Caco-2 (cell line): Measurements from ENCODE around the gene CER1. TPM values are rescaled to one million over a fixed set of nuclear protein-coding genes. Genes with fewer than 3 reads are reported as not detected.

Source experiments
- BruUV-seq: library from RNA; stranded (reverse); fragments of 400-500 nt; replicated peaks from 2 replicates; lab custom pipeline; 2021; lab: Mats Ljungman, UMichigan
- CTCF ChIA-PET: fragments of 300-600 bp; sonication (Branson Sonifier 250); formaldehyde crosslinking; loops from one replicate; lab custom pipeline; 2022; ENCODE audit warnings: antibody characterized with exemption; lab: Charles Lee
- POLR2A ChIA-PET: fragments of 300-600 bp; sonication (Branson Sonifier 250); formaldehyde crosslinking; loops from one replicate; lab custom pipeline; 2022; ENCODE audit warnings: antibody characterized with exemption; lab: Charles Lee
- DNase-seq, 2 experiments: peaks; one replicate each; pipeline versions ENCODE4 v3.0.0 to v3.0.0-alpha.2; 2020 to 2022
- H3K27me3 ChIP-seq: replicated peaks from 2 replicates; pipeline ENCODE4 v1.6.0; 2011; ENCODE audit warnings: low read length; ENCODE audit not compliant: control insufficient read depth, insufficient read depth
- H3K36me3 ChIP-seq: 2 replicates; pipeline ENCODE4 v1.5.1; 2011; ENCODE audit warnings: low read length; ENCODE audit not compliant: control insufficient read depth, insufficient read depth
- H3K4me1 ChIP-seq: fragments of 250-450 bp; sonication (Bioruptor Pico); 2 replicates; pipeline ENCODE4 v1.5.1; 2020; ENCODE audit warnings: mild to moderate bottlenecking
- H3K4me3 ChIP-seq: 2 replicates; pipeline ENCODE4 v1.5.1; 2011; ENCODE audit warnings: low read depth, mild to moderate bottlenecking, control low read depth, low read length
- H3K9me3 ChIP-seq: fragments of 250-450 bp; sonication (Bioruptor Pico); 2 replicates; pipeline ENCODE4 v1.5.1; 2020; ENCODE audit warnings: mild to moderate bottlenecking, moderate library complexity
- H3K27ac Mint-ChIP-seq: one replicate; pipeline ENCODE4 v1.8.0; 2022; ENCODE audit warnings: mixed read lengths; ENCODE audit not compliant: unreplicated experiment
- H3K27me3 Mint-ChIP-seq: one replicate; pipeline ENCODE4 v1.8.0; 2022; ENCODE audit warnings: mixed read lengths; ENCODE audit not compliant: insufficient read depth, unreplicated experiment
- H3K36me3 Mint-ChIP-seq: one replicate; pipeline ENCODE4 v1.8.0; 2022; ENCODE audit warnings: mild to moderate bottlenecking, mixed read lengths; ENCODE audit not compliant: insufficient read depth, unreplicated experiment
- H3K4me1 Mint-ChIP-seq: one replicate; pipeline ENCODE4 v1.8.0; 2022; ENCODE audit warnings: low read depth, mixed read lengths; ENCODE audit not compliant: unreplicated experiment
- H3K4me3 Mint-ChIP-seq: one replicate; pipeline ENCODE4 v1.8.0; 2022; ENCODE audit warnings: mild to moderate bottlenecking, moderate library complexity, mixed read lengths; ENCODE audit not compliant: unreplicated experiment
- H3K9me3 Mint-ChIP-seq: one replicate; pipeline ENCODE4 v1.8.0; 2022; ENCODE audit warnings: mixed read lengths; ENCODE audit not compliant: unreplicated experiment
- CTCF ChIP-seq, 2 experiments: fragments of 200-600 bp in 1 of 2; IDR thresholded peaks; 1 replicate in 1 of 2; 2 replicates in 1 of 2; pipeline versions ENCODE4 v1.5.1 to v1.8.0; 2011 to 2022; ENCODE audit warnings: antibody characterized with exemption in 1 of 2, control low read depth in 1 of 2, inconsistent platforms in 1 of 2, low read depth in 1 of 2, low read length in 1 of 2, mild to moderate bottlenecking in 1 of 2, moderate library complexity in 1 of 2; ENCODE audit not compliant: insufficient read depth in 1 of 2, severe bottlenecking in 1 of 2, unreplicated experiment in 1 of 2
- intact Hi-C: fragments of 100-400 bp; cut with micrococcal nuclease; formaldehyde crosslinking; loops from one replicate; pipeline ENCODE4 v1.10.0; 2022; ENCODE audit not compliant: unreplicated experiment
- total RNA-seq: library from RNA; stranded (reverse); gene quantifications from 2 replicates; pipeline ENCODE4 v1.2.3, GENCODE V29; 2022

The CER1 gene
- total RNA-seq, 1 experiment from 2014 or later: not detected

DNA sequence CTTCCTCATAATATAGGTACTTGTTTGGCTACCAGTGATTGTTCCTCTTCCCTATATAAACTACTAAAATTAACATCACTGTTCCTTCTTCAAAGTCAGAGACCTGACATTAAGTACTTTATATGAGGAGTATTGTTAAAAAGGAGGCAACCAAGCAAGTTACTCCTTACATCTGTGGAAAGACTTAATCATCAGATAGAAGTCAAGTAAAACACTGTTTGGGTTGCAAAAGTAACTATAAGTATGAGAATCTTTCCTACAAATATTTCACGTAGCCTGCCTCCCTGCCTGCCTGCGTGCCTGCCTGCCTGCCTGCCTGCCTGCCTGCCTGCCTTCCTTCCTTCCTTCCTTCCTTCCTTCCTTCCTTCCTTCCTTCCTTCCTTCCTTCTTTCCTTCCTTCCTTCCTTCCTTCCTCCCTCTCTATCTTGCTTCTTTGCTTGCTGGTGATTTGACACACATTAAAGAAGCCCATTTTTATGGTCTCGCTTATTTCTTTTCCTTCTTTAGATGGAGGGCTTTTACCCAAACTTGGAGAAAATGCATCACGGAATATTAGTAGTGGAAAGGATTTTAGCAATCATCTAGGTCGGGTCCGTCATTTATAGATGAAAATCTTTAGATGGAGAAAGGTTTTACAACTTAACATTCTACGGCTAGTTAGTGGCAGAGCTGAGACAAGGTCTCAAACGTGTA lies 3.2 kb downstream of the CER1 start:
- DNase-seq: no peak
- Mint-ChIP-seq H3K4me1 (no peaks in the 10 kb centered on the region), H3K9me3 (no peaks in the 10 kb centered on the region), H3K27me3 (peaks cover 3% of the 10 kb centered on the region), H3K36me3 (no peaks in the 10 kb centered on the region), H3K4me3 (no peak overlapping the region), H3K27ac (no peak overlapping the region)
- Histone ChIP-seq H3K4me3 (no peak overlapping the region), H3K27me3 (no peaks in the 10 kb centered on the region), H3K4me1 (no peaks in the 10 kb centered on the region), H3K36me3 (no peaks in the 10 kb centered on the region), H3K9me3 (no peaks in the 10 kb centered on the region)
- ChIA-PET CTCF (no interaction called here), POLR2A (no interaction called here)
- BruUV-seq: no TSS peak
- TF ChIP-seq CTCF (IDR thresholded peaks at IDR 0.05; ENCODE audit: insufficient read depth in 1 of 2, low read depth in 1 of 2, low read length in 1 of 2, severe bottlenecking in 1 of 2, unreplicated experiment in 1 of 2): no peak
- intact Hi-C loops: no loop called here

GRCh38 chr9:14715102-14715501 lies 7.4 kb downstream of the CER1 start:
- TF ChIP-seq CTCF (IDR thresholded peaks at IDR 0.05; ENCODE audit: insufficient read depth in 1 of 2, low read depth in 1 of 2, low read length in 1 of 2, severe bottlenecking in 1 of 2, unreplicated experiment in 1 of 2): no peak
- Histone ChIP-seq H3K36me3 (no peaks in the 10 kb centered on the region), H3K4me1 (no peaks in the 10 kb centered on the region), H3K9me3 (no peaks in the 10 kb centered on the region), H3K27me3 (no peaks in the 10 kb centered on the region), H3K4me3 (no peak overlapping the region)
- no peak overlapping the region for H3K4me3 Mint-ChIP-seq
- no peaks in the 10 kb centered on the region for H3K9me3 Mint-ChIP-seq
- no peak for DNase-seq
- no peaks in the 10 kb centered on the region for H3K4me1 Mint-ChIP-seq
- H3K27me3 Mint-ChIP-seq: peaks cover 5% of the 10 kb centered on the region
- no TSS peak for BruUV-seq
- H3K36me3 Mint-ChIP-seq: no peaks in the 10 kb centered on the region
- ChIA-PET POLR2A (no interaction called here), CTCF (no interaction called here)
- H3K27ac Mint-ChIP-seq: no peak overlapping the region
- intact Hi-C loops: no loop called here

GRCh38 chr9:14713187-14713767 lies 9.3 kb downstream of the CER1 start:
- ChIA-PET POLR2A (no interaction called here), CTCF (no interaction called here)
- Mint-ChIP-seq H3K27ac (no peak overlapping the region), H3K9me3 (no peaks in the 10 kb centered on the region), H3K4me1 (no peaks in the 10 kb centered on the region), H3K27me3 (peaks cover 5% of the 10 kb centered on the region), H3K36me3 (no peaks in the 10 kb centered on the region), H3K4me3 (no peak overlapping the region)
- Histone ChIP-seq H3K9me3 (no peaks in the 10 kb centered on the region), H3K27me3 (no peaks in the 10 kb centered on the region), H3K36me3 (no peaks in the 10 kb centered on the region), H3K4me1 (no peaks in the 10 kb centered on the region), H3K4me3 (no peak overlapping the region)
- TF ChIP-seq CTCF (IDR thresholded peaks at IDR 0.05; ENCODE audit: insufficient read depth in 1 of 2, low read depth in 1 of 2, low read length in 1 of 2, severe bottlenecking in 1 of 2, unreplicated experiment in 1 of 2): no peak
- intact Hi-C loops: no loop called here
- no TSS peak for BruUV-seq
- no peak for DNase-seq
